ENCODE results near the gene KCNA10.

KCNA10 gene

DNA sequence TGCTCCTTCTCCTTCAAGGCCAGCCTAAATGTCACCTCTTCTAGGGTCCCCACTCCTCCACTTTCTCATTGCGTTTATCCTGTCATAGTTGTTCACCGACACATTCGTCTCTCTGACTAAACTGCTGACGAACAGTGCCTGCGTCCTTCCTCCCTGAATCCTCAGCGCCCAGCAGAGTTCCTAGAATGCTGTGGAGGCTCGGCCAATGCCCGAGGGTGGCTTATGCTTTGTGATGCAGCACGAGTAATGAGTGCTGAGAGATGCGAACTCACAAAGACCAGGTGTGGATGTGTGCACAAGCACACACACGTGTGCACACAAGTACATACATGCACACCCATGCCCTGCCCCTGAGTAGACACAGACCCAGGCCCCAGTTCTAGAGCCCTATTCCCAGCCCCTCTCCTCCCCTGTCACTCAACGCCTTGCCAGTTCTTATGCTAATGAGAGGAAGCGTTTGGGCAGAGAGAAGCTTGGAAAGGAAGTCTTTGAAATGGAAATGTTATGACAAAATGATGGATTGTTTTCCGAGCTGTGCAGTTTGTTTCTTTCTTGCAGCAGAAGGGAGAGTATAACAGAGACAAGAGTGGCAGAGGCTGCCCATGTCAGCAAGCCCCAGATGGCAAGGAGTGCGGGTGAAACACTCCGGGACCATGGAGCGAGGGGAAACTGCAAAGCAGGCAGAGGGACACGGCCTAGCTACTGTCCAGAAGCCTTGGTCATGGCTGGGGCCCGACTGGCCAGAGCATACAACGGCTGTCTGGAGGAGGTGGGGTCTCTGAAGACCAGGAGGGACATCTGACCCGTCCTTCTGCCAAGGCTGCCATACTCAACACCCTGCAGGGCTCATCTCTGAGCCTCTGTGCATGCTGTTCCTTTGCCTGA lies 24.2 kb downstream of the KCNA10 start:
- Histone ChIP-seq H3K27ac (replicated peaks) (no peak overlapping the region), H3K4me3 (replicated peaks; ENCODE audit: insufficient read depth, low read length) (no peak overlapping the region), H3K27me3 (ENCODE audit: insufficient read depth, poor library complexity, severe bottlenecking) (no peaks in the 10 kb centered on the region)
- DNase-seq (ENCODE audit: low read depth in 1 of 2, low spot score in 1 of 2): no peak
- TF ChIP-seq SPI1 (IDR thresholded peaks at IDR 0.05; ENCODE audit: borderline replicate concordance, low read depth) (no peak), POLR2AphosphoS5 (IDR thresholded peaks at IDR 0.05; ENCODE audit: low read depth) (no peak)

DNA sequence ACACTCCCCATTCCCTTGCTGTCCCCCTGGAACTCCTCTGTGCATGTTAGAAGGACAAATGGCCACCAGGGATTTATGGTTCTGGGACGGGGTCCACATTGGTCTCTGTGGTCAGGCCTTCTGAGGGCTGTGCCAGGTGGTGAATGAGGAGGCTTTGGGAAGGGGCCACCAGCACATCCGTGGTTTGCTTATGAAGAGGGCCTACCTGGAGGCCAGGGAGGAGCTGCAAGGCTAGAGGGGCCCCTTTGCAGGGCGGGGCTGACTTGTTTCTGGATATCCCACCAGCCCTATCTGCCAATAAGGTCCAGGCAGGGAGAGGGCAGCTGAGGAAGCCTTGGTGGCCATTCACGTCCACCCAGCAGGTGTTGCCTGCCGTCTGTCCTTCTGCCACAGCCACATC lies 24.9 kb downstream of the KCNA10 start:
- H3K27me3 ChIP-seq (ENCODE audit: insufficient read depth, poor library complexity, severe bottlenecking): no peaks in the 10 kb centered on the region

DNA sequence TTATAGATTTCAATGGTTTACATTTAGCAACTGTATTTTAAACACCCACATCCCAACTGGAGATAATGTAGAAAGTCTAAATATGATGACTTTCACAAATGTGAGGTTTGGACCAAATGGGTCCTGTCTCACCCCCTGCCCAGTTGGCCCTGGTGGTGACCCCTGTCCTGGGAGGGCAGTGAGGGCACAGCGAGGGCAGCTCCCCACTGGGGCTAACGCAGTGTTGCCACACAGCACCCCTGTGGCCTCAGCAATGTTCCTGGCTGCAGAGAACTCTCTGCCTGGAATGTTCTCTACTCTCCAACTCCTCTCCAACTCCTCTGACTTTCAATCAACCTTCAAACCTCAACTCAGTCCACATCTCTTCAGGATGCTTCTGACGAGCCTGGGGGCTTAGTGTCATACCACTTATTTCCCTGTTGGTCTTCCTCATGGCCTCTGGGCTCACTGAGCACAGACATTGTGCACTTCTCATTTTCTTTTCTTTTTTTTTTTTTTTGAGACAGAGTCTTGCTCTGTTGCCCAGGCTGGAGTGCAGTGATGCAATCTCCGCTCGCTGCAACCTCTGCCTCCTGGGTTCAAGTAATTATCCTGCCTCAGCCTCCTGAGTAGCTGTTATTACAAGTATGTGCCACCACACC lies 25.8 kb downstream of the KCNA10 start:
- Histone ChIP-seq H3K27me3 (ENCODE audit: insufficient read depth, poor library complexity, severe bottlenecking) (no peaks in the 10 kb centered on the region), H3K27ac (replicated peaks) (no peak overlapping the region), H3K4me3 (replicated peaks; ENCODE audit: insufficient read depth, low read length) (no peak overlapping the region)
- TF ChIP-seq, protein P1, sequence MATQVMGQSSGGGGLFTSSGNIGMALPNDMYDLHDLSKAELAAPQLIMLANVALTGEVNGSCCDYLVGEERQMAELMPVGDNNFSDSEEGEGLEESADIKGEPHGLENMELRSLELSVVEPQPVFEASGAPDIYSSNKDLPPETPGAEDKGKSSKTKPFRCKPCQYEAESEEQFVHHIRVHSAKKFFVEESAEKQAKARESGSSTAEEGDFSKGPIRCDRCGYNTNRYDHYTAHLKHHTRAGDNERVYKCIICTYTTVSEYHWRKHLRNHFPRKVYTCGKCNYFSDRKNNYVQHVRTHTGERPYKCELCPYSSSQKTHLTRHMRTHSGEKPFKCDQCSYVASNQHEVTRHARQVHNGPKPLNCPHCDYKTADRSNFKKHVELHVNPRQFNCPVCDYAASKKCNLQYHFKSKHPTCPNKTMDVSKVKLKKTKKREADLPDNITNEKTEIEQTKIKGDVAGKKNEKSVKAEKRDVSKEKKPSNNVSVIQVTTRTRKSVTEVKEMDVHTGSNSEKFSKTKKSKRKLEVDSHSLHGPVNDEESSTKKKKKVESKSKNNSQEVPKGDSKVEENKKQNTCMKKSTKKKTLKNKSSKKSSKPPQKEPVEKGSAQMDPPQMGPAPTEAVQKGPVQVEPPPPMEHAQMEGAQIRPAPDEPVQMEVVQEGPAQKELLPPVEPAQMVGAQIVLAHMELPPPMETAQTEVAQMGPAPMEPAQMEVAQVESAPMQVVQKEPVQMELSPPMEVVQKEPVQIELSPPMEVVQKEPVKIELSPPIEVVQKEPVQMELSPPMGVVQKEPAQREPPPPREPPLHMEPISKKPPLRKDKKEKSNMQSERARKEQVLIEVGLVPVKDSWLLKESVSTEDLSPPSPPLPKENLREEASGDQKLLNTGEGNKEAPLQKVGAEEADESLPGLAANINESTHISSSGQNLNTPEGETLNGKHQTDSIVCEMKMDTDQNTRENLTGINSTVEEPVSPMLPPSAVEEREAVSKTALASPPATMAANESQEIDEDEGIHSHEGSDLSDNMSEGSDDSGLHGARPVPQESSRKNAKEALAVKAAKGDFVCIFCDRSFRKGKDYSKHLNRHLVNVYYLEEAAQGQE (IDR thresholded peaks at IDR 0.05; ENCODE audit: insufficient replicate concordance, low read depth): no peak
- TF ChIP-seq, protein P2, sequence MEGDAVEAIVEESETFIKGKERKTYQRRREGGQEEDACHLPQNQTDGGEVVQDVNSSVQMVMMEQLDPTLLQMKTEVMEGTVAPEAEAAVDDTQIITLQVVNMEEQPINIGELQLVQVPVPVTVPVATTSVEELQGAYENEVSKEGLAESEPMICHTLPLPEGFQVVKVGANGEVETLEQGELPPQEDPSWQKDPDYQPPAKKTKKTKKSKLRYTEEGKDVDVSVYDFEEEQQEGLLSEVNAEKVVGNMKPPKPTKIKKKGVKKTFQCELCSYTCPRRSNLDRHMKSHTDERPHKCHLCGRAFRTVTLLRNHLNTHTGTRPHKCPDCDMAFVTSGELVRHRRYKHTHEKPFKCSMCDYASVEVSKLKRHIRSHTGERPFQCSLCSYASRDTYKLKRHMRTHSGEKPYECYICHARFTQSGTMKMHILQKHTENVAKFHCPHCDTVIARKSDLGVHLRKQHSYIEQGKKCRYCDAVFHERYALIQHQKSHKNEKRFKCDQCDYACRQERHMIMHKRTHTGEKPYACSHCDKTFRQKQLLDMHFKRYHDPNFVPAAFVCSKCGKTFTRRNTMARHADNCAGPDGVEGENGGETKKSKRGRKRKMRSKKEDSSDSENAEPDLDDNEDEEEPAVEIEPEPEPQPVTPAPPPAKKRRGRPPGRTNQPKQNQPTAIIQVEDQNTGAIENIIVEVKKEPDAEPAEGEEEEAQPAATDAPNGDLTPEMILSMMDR (IDR thresholded peaks at IDR 0.05; ENCODE audit: insufficient read depth, low read length): no peak
- no peak for TF ChIP-seq GABPA (IDR thresholded peaks at IDR 0.05; ENCODE audit: low read depth)
- no peak for DNase-seq (ENCODE audit: low read depth in 1 of 2, low spot score in 1 of 2)

More for the DNA sequence above, 24.9 kb downstream of the KCNA10 start:
- no peak overlapping the region for H3K27ac ChIP-seq (replicated peaks)
- TF ChIP-seq GABPA (IDR thresholded peaks at IDR 0.05; ENCODE audit: low read depth): no peak
- TF ChIP-seq, protein P2 (IDR thresholded peaks at IDR 0.05; ENCODE audit: insufficient read depth, low read length): no peak
- TF ChIP-seq, protein P1 (IDR thresholded peaks at IDR 0.05; ENCODE audit: insufficient replicate concordance, low read depth): no peak
- no peak for TF ChIP-seq SPI1 (IDR thresholded peaks at IDR 0.05; ENCODE audit: borderline replicate concordance, low read depth)
- no peak for TF ChIP-seq POLR2AphosphoS5 (IDR thresholded peaks at IDR 0.05; ENCODE audit: low read depth)
- no peak for DNase-seq (ENCODE audit: low read depth in 1 of 2, low spot score in 1 of 2)
- H3K4me3 ChIP-seq (replicated peaks; ENCODE audit: insufficient read depth, low read length): no peak overlapping the region

DNA sequence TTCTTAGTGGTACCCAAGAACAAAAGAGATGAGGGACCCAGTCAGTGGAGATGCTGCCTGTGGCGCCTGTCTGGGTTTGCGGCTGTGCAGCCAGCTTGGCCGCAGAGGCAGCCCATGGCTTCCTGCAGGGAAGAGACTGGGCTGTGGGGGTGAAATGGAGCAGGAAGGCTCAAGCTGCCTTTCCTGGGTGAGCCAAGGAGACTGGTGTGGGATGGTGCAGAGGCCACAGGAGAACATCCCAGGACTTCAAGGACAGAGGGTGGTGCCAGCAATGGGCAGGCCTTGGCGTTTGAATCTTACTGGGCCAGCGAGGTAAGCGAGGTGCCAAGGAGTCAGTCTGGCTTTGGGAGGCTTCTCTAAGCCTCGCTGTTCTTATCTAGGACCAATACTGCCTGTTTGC lies 26.4 kb downstream of the KCNA10 start:
- no peak overlapping the region for H3K27ac ChIP-seq (replicated peaks)
- no peak for TF ChIP-seq SPI1 (IDR thresholded peaks at IDR 0.05; ENCODE audit: borderline replicate concordance, low read depth)
- TF ChIP-seq POLR2AphosphoS5 (IDR thresholded peaks at IDR 0.05; ENCODE audit: low read depth): no peak
- TF ChIP-seq, protein P1 (IDR thresholded peaks at IDR 0.05; ENCODE audit: insufficient replicate concordance, low read depth): no peak
- TF ChIP-seq GABPA (IDR thresholded peaks at IDR 0.05; ENCODE audit: low read depth): no peak
- TF ChIP-seq, protein P2 (IDR thresholded peaks at IDR 0.05; ENCODE audit: insufficient read depth, low read length): no peak
- H3K27me3 ChIP-seq (ENCODE audit: insufficient read depth, poor library complexity, severe bottlenecking): no peaks in the 10 kb centered on the region
- no peak overlapping the region for H3K4me3 ChIP-seq (replicated peaks; ENCODE audit: insufficient read depth, low read length)
- DNase-seq (ENCODE audit: low read depth in 1 of 2, low spot score in 1 of 2): no peak

Data from HL-60 (cell line).